GM12892 (cell line): Measurements from ENCODE around the gene PALLD.
"Not testable (repeated sequence)": the region's sequence is repeated elsewhere in the genome, so short reads cannot be mapped to it uniquely, and the experiment has no call there.

Experiments
- DNase-seq: peaks from one replicate; pipeline ENCODE4 v3.0.0; 2011; ENCODE audit not compliant: insufficient read length
- FAIRE-seq: peaks from 2 replicates; lab custom pipeline; 2011; peaks lifted over from hg19 to GRCh38; lab: Jason Lieb, UNC
- POLR2A ChIP-seq: IDR thresholded peaks from 2 replicates; pipeline ENCODE4 v1.6.1; 2011; ENCODE audit warnings: low read depth, low read length, control low read depth
- POLR2AphosphoS5 ChIP-seq: IDR thresholded peaks from 2 replicates; pipeline ENCODE4 v1.6.1; 2011; ENCODE audit warnings: low read depth, low read length, control low read depth
- TAF1 ChIP-seq: IDR thresholded peaks from 2 replicates; pipeline ENCODE4 v1.6.1; 2011; ENCODE audit warnings: low read depth, mild to moderate bottlenecking, control low read depth, low read length, borderline replicate concordance

Gene PALLD

GRCh38 chr4:168699224-168699878 is 202.5 kb downstream of the PALLD start:
- FAIRE-seq (no peak), DNase-seq (no peak)
- TF ChIP-seq TAF1 (no peak), POLR2AphosphoS5 (no peak), POLR2A (no peak)

- no peak for TF ChIP-seq TAF1
- no peak for TF ChIP-seq POLR2AphosphoS5
- no peak for TF ChIP-seq POLR2A
- DNase-seq, result no peak
- FAIRE-seq, result no peak
Observed at GRCh38 chr4:168701061-168701460, 204.2 kb downstream of the PALLD start.

- not testable (repeated sequence) for DNase-seq, FAIRE-seq
Observed at GRCh38 chr4:168702581-168703087, 205.8 kb downstream of the PALLD start.

- DNase-seq (no peak), FAIRE-seq (no peak)
Observed at GRCh38 chr4:168705121-168705520, 208.3 kb downstream of the PALLD start.

GRCh38 chr4:168707205-168707604 is 210.4 kb downstream of the PALLD start:
- FAIRE-seq, result no peak

More at GRCh38 chr4:168705121-168705520, 208.3 kb downstream of the PALLD start:
- no peak for TF ChIP-seq POLR2A
- no peak for TF ChIP-seq TAF1
- no peak for TF ChIP-seq POLR2AphosphoS5

GRCh38 chr4:168708108-168708507 is 211.3 kb downstream of the PALLD start:
- FAIRE-seq (no peak), DNase-seq (no peak)
- TF ChIP-seq POLR2A (no peak), TAF1 (no peak), POLR2AphosphoS5 (no peak)

More at GRCh38 chr4:168707205-168707604, 210.4 kb downstream of the PALLD start:
- TF ChIP-seq TAF1 (no peak), POLR2AphosphoS5 (no peak), POLR2A (no peak)
- DNase-seq, result no peak

- no peak for FAIRE-seq
- no peak for DNase-seq
Observed at GRCh38 chr4:168710353-168710946, 213.6 kb downstream of the PALLD start.

GRCh38 chr4:168711197-168712140 is 214.6 kb downstream of the PALLD start:
- TF ChIP-seq POLR2A (no peak), TAF1 (no peak), POLR2AphosphoS5 (no peak)
- no peak for DNase-seq
- FAIRE-seq, result no peak

More at GRCh38 chr4:168710353-168710946, 213.6 kb downstream of the PALLD start:
- no peak for TF ChIP-seq TAF1
- no peak for TF ChIP-seq POLR2A
- no peak for TF ChIP-seq POLR2AphosphoS5

GRCh38 chr4:168712316-168712890 is 215.6 kb downstream of the PALLD start:
- DNase-seq (no peak), FAIRE-seq (no peak)
- TF ChIP-seq POLR2A (no peak), POLR2AphosphoS5 (no peak), TAF1 (no peak)

GRCh38 chr4:168713253-168713652 is 216.4 kb downstream of the PALLD start:
- FAIRE-seq (no peak), DNase-seq (no peak)
- TF ChIP-seq TAF1 (no peak), POLR2AphosphoS5 (no peak), POLR2A (no peak)

- DNase-seq (no peak), FAIRE-seq (no peak)
- TF ChIP-seq POLR2A (no peak), POLR2AphosphoS5 (no peak)
Observed at GRCh38 chr4:168715896-168716295, 219.0 kb downstream of the PALLD start.
